Thyroid gland (tissue), 4 donors: ENCODE results near the gene INF2. TPM values are rescaled to one million over a fixed set of nuclear protein-coding genes. Genes with fewer than 3 reads are reported as not detected.

Source experiments
- DNase-seq, 2 donors: peaks; one replicate each; pipeline ENCODE4 v3.0.0-alpha.2; 2019
- H3K27ac ChIP-seq, 3 donors: fragments of 200-600 bp; sonication (generic); 1 replicate in 2 of 3; 2 replicates in 1 of 3; pipeline ENCODE4 v1.5.1; 2016 to 2019; ENCODE audit warnings: mild to moderate bottlenecking in 1 of 3, moderate library complexity in 1 of 3
- H3K27me3 ChIP-seq: fragments of 200-600 bp; sonication (generic); one replicate; pipeline ENCODE4 v1.5.1; 2019
- H3K36me3 ChIP-seq, 2 donors: fragments of 200-600 bp; sonication (generic); one replicate each; pipeline ENCODE4 v1.5.1; 2016 to 2019
- H3K4me1 ChIP-seq, 2 donors: fragments of 200-600 bp; sonication (generic); one replicate each; pipeline ENCODE4 v1.5.1; 2017 to 2019
- H3K4me3 ChIP-seq, 3 donors: fragments of 200-600 bp; sonication (generic); replicated peaks in 1 of 3; 1 replicate in 2 of 3; 2 replicates in 1 of 3; pipeline ENCODE4 v1.5.1; 2016; ENCODE audit warnings: mild to moderate bottlenecking in 1 of 3
- H3K9me3 ChIP-seq: fragments of 200-600 bp; sonication (generic); one replicate; pipeline ENCODE4 v1.5.1; 2017
- POLR2A ChIP-seq, 2 donors: fragments of 450-650 bp; IDR thresholded peaks; one replicate each; pipeline ENCODE4 v1.6.1; 2017; ENCODE audit warnings: antibody characterized with exemption in 2 of 2, mild to moderate bottlenecking in 2 of 2, moderate library complexity in 1 of 2
- WGBS, 2 donors: methylation state at CpG; one replicate each; pipeline ENCODE4 v1.1.5; 2017; 5-methylcytosine and 5-hydroxymethylcytosine counted together
- intact Hi-C: fragments of 100-400 bp; cut with DNase I; formaldehyde crosslinking; loops from one replicate; pipeline ENCODE4 v1.15.1; 2023
- total RNA-seq, 4 donors: library from RNA; depleted of rRNA; stranded (reverse); fragments of >200 nt; gene quantifications; one replicate each; pipeline ENCODE4 v1.2.3, GENCODE V29; 2016
- TF ChIP-seq, protein P1 (sequence below), 6 experiments: fragments of 200-600 bp in 3 of 6; fragments of 450-650 bp in 3 of 6; sonication (generic) in 3 of 6; IDR thresholded peaks; one replicate each; pipeline ENCODE4 v1.5.1; 2016 to 2019; ENCODE audit warnings: antibody characterized with exemption in 6 of 6, mild to moderate bottlenecking in 2 of 6, inconsistent platforms in 1 of 6, moderate library complexity in 1 of 6

INF2 gene
- total RNA-seq, 4 donors from 2014 or later: 35.1 to 54.7 (median 42.5) TPM

- TF ChIP-seq, protein P1, sequence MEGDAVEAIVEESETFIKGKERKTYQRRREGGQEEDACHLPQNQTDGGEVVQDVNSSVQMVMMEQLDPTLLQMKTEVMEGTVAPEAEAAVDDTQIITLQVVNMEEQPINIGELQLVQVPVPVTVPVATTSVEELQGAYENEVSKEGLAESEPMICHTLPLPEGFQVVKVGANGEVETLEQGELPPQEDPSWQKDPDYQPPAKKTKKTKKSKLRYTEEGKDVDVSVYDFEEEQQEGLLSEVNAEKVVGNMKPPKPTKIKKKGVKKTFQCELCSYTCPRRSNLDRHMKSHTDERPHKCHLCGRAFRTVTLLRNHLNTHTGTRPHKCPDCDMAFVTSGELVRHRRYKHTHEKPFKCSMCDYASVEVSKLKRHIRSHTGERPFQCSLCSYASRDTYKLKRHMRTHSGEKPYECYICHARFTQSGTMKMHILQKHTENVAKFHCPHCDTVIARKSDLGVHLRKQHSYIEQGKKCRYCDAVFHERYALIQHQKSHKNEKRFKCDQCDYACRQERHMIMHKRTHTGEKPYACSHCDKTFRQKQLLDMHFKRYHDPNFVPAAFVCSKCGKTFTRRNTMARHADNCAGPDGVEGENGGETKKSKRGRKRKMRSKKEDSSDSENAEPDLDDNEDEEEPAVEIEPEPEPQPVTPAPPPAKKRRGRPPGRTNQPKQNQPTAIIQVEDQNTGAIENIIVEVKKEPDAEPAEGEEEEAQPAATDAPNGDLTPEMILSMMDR (IDR thresholded peaks at IDR 0.05): no peak
- TF ChIP-seq POLR2A (IDR thresholded peaks at IDR 0.05): no peak
- Histone ChIP-seq H3K9me3 (no peaks in the 10 kb centered on the region), H3K36me3 (peaks cover 6 to 9% of the 10 kb centered on the region in 2 donors), H3K4me3 (no peak overlapping the region), H3K27ac (no peak overlapping the region), H3K4me1 (peaks cover 9 to 13% of the 10 kb centered on the region in 2 donors), H3K27me3 (no peaks in the 10 kb centered on the region)
- 87 to 89% methylated on average over 14 to 15 of the region's 15 CpGs for WGBS, 2 donors
- intact Hi-C loops: no loop called here
- DNase-seq: no peak
Measured at GRCh38 chr14:104766863-104767633, 77.6 kb downstream of the INF2 start.

DNA sequence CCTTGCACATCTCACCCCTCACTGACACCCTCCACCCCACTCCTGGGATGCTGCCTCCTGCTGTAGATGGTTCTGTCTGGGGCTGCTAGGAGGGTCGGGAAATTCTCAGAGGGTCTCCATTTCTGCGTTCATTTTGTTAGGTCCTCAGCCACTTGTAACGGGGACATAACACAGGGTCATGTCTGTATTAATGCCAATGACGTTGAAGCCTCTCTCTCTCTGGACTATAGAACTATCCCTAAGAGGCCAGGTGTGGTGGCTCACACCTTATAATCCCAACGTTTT lies 78.2 kb downstream of the INF2 start:
- no peak overlapping the region for H3K4me3 ChIP-seq
- H3K27me3 ChIP-seq: no peaks in the 10 kb centered on the region
- no peaks in the 10 kb centered on the region for H3K9me3 ChIP-seq
- 81 to 89% methylated on average over 5 of the region's 5 CpGs for WGBS, 2 donors
- no peak for DNase-seq
- intact Hi-C loops: no loop called here
- no peak overlapping the region for H3K27ac ChIP-seq
- H3K36me3 ChIP-seq: peaks cover 11 to 13% of the 10 kb centered on the region in 2 donors
- TF ChIP-seq, protein P1 (IDR thresholded peaks at IDR 0.05): no peak
- no peak for TF ChIP-seq POLR2A (IDR thresholded peaks at IDR 0.05)
- peaks cover 9 to 13% of the 10 kb centered on the region in 2 donors for H3K4me1 ChIP-seq

- TF ChIP-seq, protein P1 (IDR thresholded peaks at IDR 0.05): peak; percentile 71 to 94 (median 90)
- peak in 1 of 2 donors; percentile 3 for TF ChIP-seq POLR2A (IDR thresholded peaks at IDR 0.05)
- Histone ChIP-seq H3K36me3 (peaks cover 22% of the 10 kb centered on the region in 2 donors), H3K4me1 (peaks cover 11 to 17% of the 10 kb centered on the region in 2 donors), H3K27me3 (no peaks in the 10 kb centered on the region), H3K9me3 (no peaks in the 10 kb centered on the region), H3K4me3 (no peak overlapping the region), H3K27ac (peak overlapping the region; percentile 46 to 62 (median 54))
- intact Hi-C loops: loop anchor here (2.0 kb wide), 1 partner anchor 56 kb away; no protein-coding TSS in a partner anchor
- 30 to 63% methylated on average over 6 to 12 of the region's 25 CpGs for WGBS, 2 donors
- peak; percentile 90 to 91 for DNase-seq
Measured at GRCh38 chr14:104768437-104769323, 79.3 kb downstream of the INF2 start.

GRCh38 chr14:104769324-104770071 lies 80.1 kb downstream of the INF2 start:
- no peak for TF ChIP-seq POLR2A (IDR thresholded peaks at IDR 0.05)
- TF ChIP-seq, protein P1 (IDR thresholded peaks at IDR 0.05): no peak
- H3K36me3 ChIP-seq: peaks cover 22% of the 10 kb centered on the region in 2 donors
- H3K27ac ChIP-seq: peak overlapping the region in 1 of 3 donors; percentile 62
- no peaks in the 10 kb centered on the region for H3K27me3 ChIP-seq
- H3K9me3 ChIP-seq: no peaks in the 10 kb centered on the region
- intact Hi-C loops: loop anchor here (2.0 to 10.0 kb wide), 2 partner anchors 55 to 275 kb away; no protein-coding TSS in a partner anchor
- H3K4me1 ChIP-seq: peaks cover 20 to 25% of the 10 kb centered on the region in 2 donors
- 71 to 73% methylated on average over 17 to 18 of the region's 18 CpGs for WGBS, 2 donors
- no peak for DNase-seq
- H3K4me3 ChIP-seq: no peak overlapping the region
